ENCODE measurements around the gene A1BG.

Gene A1BG, protein sequence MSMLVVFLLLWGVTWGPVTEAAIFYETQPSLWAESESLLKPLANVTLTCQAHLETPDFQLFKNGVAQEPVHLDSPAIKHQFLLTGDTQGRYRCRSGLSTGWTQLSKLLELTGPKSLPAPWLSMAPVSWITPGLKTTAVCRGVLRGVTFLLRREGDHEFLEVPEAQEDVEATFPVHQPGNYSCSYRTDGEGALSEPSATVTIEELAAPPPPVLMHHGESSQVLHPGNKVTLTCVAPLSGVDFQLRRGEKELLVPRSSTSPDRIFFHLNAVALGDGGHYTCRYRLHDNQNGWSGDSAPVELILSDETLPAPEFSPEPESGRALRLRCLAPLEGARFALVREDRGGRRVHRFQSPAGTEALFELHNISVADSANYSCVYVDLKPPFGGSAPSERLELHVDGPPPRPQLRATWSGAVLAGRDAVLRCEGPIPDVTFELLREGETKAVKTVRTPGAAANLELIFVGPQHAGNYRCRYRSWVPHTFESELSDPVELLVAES

DNA sequence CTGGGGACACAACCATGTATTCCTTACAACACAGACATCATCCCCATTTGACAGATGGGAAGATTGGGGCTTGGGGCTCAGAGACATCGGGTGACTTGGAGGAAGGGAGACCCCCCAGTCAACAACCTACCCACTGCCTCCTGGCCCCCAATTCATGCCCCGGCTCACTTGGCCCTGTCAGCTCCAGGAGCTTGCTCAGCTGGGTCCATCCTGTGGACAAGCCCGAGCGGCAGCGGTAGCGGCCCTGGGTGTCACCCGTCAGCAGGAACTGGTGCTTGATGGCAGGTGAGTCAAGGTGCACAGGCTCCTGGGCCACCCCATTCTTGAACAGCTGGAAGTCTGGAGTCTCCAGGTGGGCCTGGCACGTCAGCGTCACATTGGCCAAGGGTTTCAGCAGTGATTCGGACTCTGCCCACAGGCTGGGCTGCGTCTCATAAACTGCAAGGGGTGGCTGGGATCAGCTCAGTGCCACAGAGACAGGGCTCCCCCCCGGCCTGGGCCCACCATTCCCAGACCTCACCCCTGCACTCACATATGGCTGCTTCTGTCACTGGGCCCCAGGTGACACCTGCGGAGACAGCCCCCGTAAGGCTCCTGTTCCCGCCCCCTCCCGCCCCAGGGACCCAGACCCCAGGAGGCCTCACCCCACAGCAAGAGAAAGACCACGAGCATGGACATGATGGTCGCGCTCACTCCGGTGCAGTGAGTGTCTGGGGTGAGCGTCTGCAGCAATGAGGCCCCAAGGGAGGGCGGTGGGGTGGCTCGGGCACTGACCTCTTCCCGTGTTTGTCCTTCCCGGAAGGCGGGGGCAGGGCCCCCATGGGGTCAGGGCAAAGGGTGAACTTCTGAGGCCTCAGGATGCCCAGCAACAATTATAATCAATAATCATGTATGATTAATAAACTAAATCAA, at the start of gene A1BG:
Gene A1BG, minus strand, starts transcription at position 733 of the 912 bp plus-strand sequence. Its CDS starts 55 bp downstream, at position 678.
- DNase-seq (ENCODE audit: low read depth), result no peak

DNA sequence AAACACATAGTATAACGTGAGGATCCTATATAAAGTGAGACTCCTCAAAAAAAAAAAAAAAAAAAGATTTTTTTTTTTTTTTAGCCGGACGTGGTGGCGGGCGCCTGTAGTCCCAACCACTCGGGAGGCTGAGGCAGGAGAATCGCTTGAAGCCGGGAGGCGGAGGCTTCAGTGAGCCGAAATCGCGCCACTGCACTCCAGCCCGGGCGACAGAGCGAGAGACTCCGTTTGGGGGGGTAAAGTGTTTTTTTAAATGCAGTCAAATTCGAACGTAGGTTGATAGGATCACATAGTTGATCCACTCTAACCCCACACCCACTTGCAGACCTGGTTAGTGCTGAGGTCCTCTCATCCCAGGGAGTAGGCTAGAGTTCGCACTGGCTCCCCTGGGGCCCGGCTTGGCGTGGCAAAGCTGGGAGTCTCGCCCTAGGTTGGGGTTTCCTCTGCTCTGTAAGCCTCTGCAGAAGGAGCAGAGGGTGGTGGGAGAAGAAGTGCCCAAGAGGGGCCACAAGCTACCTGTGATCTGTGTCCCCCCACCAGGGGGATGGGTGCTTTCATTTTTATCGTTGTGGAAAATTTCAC, 48.6 kb upstream of the A1BG start:
- DNase-seq (ENCODE audit: low read depth), result no peak

- peak; percentile 97 for DNase-seq (ENCODE audit: low read depth)
Measured at GRCh38 chr19:58400916-58401839, 47.9 kb upstream of the A1BG start.

DNA sequence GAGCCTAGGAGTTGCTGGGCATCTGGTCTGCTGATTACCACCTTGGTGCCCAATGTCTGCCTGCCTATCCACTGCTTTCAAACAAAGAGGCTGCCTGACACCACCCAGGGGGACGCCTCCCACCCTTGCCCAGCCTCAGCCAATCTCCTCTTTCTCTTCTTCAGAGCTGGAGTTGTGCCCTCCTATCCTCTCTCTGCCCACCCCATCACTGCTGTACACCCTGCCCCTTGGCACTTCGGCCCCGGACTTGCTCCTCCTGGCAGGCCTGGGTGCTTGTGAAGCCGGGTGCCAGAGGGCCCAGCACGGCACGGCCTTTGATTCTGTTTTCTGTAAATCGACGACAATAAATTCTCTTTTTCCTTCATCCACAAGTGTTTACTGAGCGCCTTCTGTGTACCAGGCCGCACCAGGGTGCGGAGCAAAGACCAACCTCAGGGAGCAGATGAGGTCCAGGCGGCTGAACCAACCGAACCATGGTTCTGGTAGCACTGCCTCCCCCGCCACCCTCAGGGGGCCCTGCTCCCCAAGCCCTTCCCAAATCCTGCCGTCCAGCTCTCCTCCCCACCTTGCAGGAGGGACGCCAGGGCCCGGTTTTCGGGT, 47.1 kb upstream of the A1BG start:
- no peak for DNase-seq (ENCODE audit: low read depth)

DNA sequence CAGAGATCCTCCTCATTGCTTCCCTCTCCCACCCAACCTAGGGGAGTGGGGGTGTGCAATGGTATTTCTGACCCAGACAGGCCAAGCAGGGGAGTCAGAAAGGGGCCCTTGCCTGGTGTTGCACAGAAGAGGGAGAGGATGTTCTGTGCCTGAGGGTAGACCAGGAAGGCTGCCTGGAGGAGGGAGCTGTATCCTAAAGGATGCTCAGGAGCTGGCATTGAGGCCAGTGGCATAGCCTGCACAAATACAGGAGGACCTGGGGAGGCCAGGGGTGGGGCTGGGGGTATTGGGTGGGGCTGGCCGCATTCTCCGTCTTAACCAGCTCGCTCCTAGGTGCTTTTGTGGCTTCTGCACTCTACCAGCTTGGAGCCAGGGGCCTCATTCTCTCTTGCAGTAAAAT, 46.6 kb upstream of the A1BG start:
- DNase-seq (ENCODE audit: low read depth), result no peak

GRCh38 chr19:58398545-58398944, 45.3 kb upstream of the A1BG start:
- DNase-seq (ENCODE audit: low read depth), result no peak

DNA sequence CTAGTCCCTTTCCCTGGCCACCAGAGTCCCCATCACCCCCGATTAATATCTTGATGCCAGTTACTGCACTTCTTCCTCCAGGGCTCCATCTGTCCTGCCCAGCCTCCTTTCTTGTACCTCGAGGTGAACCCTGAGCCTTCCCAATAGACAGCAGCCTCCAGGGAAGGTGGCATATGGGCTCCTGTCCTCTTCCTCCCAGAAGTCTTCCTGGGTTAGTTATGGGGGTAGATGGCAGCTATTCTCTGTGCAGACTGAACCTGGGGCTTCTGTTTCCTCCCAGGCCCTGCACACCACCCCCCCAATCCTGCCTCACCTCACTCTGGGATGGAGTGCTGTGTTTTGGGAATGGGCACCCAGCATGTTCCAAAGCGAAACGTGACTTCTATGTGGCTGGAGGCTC, 44.8 kb upstream of the A1BG start:
- no peak for DNase-seq (ENCODE audit: low read depth)

DNA sequence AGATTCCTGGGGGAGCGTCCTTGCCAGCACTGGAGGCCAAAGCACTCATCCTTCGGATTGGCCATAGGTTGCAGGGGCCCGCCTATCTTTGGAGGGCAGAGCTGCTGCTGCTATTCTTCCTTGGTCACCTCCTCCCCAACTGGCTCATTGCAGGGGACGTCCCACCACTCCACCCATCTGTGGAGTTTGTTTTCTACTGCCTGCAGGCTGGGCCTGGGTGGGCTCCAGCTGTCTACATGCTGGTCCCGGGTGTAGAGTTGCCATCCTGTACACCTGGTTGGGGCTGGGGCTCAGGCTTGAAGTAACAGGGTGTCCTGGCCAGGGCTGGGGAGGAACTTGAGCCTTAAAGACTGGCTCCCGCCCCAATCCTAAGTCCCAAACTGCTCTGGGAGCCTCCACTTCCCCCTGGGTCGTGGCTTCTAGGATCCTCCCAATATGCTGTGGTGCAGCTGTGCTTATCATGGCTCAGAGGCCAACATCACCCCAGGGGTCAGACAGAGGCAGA, 44.3 kb upstream of the A1BG start:
- DNase-seq (ENCODE audit: low read depth), result no peak

DNA sequence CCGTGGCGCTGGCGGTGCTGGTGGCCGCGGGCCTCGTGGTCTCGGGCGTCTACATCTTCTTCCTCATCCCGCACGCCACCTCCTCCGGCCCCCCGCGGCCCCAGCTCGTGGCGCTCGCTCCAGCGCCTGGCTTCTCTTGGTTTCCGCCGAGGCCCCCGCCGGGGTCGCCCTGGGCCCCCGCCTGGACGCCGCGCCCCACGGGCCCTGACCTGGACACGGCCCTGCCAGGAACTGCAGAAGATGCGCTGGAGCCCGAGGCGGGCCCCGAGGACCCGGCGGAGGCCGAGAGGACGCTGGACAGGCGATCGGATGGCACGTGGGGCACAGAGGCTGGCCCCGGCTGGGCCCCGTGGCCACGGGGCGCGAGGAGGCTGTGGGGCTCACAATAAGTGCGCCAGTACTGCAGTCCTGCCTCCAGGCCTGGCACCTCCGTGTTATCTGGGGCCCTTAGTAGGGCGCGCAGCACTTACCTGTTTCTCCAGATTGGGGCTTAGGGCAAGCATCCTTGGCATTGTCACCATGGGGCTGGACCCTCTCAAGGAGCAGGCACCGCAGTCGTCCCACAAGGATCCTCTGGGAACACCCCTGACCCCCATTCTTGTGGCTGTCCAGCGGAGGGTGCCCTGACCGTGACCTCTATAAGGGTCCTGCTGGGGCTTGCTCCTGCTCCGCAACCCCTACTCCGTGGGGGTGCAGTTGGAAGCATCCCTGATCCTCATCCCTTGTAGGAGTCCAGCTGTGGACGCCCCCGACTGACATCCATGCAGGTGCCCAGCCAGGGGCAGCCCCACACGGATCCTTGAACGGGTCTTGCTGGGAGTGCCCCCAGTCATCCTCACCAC, 43.6 kb upstream of the A1BG start:
- DNase-seq (ENCODE audit: low read depth), result no peak

- no peak for DNase-seq (ENCODE audit: low read depth)
Measured at GRCh38 chr19:58395979-58396627, 42.8 kb upstream of the A1BG start.

DNA sequence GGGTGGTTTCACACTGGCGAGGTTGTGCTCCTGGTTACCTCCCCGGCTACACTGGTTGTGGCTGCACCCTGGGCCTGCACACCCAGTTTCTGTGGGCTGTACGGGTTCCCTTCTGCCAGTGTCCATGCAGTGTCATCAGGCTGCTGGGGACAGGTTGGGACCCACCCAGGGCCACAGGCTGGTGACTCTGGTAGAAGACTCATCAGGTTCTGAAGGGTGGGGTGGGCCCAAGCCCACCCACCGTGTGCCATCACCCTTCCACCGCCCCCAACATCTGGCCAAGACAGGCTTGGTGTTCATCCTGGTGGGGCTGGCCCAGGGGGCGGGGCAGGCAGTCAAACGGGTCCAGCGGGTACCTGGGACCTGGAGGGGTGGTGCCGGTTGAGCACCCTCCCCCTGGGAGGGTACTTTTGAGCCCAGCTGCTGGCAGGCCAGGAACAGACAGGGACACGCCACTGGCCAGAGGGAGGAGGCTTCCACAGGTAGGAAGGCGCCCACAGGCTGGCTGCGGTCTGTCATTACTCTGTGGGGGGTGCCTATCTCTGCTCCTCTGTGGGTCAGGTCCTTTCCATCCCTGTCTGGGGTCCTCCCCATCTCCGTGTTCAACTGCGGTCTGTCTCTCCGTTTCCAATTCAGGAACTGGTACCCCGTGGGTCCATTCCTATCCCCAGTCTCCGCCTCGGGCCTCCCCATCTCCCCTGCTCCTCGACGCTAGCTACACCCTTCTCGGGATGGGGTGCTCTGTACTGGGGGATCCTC, 42.1 kb upstream of the A1BG start, which contains the start of gene RNF225:
Gene RNF225, plus strand, starts transcription at position 437 of the 759 bp plus-strand sequence. CDS start 434 bp downstream, outside the sequence.
- DNase-seq (ENCODE audit: low read depth), result no peak

- no peak for DNase-seq (ENCODE audit: low read depth)
Measured at GRCh38 chr19:58394821-58395219, 41.5 kb upstream of the A1BG start.

DNA sequence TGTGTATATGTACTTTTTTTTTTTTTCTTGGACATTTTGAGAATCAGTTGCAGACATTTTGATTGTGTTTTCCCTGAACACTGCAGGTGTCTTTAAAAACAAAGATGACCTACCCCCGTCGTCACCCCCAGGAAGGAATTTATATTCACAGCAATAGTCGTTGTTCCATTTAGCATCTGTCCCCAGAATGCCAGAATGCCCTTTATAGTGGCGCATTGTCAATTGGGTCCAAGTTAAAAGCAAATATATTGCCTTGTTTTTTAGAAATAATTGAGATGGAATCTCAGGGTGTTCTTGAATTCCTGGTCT, 40.4 kb upstream of the A1BG start:
- DNase-seq (ENCODE audit: low read depth), result no peak

- no peak for DNase-seq (ENCODE audit: low read depth)
Measured at GRCh38 chr19:58392945-58393724, 39.8 kb upstream of the A1BG start.

DNA sequence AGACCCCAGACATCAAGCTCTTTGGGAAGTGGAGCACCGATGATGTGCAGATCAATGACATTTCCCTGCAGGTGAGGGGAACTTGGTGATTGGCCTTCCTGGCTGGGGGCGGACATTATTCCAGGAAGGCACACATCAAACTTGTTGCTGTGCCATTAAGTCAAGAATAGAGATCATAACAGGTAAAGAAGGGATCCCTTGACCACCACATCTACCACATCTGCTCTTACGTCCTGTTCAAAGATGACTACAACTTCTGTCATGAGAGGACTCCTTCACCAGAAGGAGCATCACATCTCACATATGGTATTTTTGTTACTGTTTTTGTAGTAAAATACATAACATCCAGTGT, 34.9 kb upstream of the A1BG start:
- no peak for DNase-seq (ENCODE audit: low read depth)

DNA sequence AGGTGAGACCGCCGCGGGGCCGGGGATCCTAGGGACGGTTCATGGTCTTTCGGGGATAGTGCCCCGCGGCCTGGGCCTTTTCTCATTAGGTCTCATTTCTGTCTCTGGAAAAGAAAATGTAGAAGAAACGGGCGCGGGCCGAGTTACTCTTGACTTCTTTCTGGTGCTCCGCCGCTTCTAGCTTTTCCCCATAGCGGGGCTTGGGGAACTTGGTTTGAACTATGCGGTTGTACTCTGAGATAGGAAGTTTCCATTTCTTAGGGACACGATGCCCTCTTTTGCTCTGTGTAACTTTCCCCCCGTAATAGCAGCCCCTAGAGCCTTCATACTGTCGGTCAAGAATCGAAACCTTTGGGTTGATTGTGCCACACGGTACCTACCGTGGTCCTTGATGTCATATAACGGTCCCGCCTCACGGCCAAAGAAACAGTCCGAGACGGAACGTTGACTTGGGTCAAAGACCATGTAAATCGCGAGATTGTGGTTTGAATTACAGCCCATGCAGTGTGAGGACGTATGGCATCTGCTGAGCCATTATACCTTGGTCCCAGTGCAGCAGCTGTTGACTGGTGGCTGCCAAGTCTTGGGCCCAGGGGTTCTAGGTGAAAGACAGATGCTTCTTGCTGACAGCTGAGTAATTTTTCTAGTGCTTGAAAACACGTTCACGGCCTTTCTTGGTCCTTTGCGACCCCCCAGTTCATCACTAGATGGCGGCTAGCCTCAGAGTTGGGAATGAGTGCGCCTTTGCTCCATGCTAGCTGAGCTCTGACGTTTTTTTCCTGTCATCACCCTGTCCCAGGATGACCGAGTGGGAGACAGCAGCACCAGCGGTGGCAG, 34.3 kb upstream of the A1BG start:
- DNase-seq (ENCODE audit: low read depth), result no peak

Data from activated T-cell treated with anti-CD3 and anti-CD28 coated beads for 48 hours (primary cell).